HG03520 (cell line): ENCODE measurements around the gene PECR.
A peak's percentile ranks its signal among the peaks of the same experiment; 100 is the strongest.
"Not testable (repeated sequence)": the region's sequence is repeated elsewhere in the genome, so short reads cannot be mapped to it uniquely, and the experiment has no call there.

ENCODE experiments used
- ATAC-seq: cut with Tn5 transposase; IDR thresholded peaks from one replicate; pipeline ENCODE4 v1.9.1; 2021; ENCODE audit warnings: mild to moderate bottlenecking, moderate library complexity; ENCODE audit not compliant: unreplicated experiment

The PECR gene

GRCh38 chr2:216004697-216005283, 76.8 kb downstream of the PECR start:
- ATAC-seq = peak; percentile 36

GRCh38 chr2:216003876-216004696, 77.5 kb downstream of the PECR start:
- no peak for ATAC-seq

GRCh38 chr2:216002693-216003092, 78.9 kb downstream of the PECR start:
- ATAC-seq = no peak

GRCh38 chr2:216002101-216002678, 79.4 kb downstream of the PECR start:
- ATAC-seq = no peak

- no peak for ATAC-seq
Measured at GRCh38 chr2:216001216-216002100, 80.2 kb downstream of the PECR start.

GRCh38 chr2:215998636-215999035, 83.0 kb downstream of the PECR start:
- no peak for ATAC-seq

GRCh38 chr2:215997219-215997618, 84.4 kb downstream of the PECR start:
- no peak for ATAC-seq

- no peak for ATAC-seq
Measured at GRCh38 chr2:215994911-215995310, 86.7 kb downstream of the PECR start.

GRCh38 chr2:215988556-215989207, 92.9 kb downstream of the PECR start:
- not testable (repeated sequence) for ATAC-seq
